HG03025 (cell line): Measurements from ENCODE around the gene RNF227.
"Not testable (repeated sequence)": the region's sequence is repeated elsewhere in the genome, so short reads cannot be mapped to it uniquely, and the experiment has no call there.

Experiments used
- ATAC-seq: cut with Tn5 transposase; IDR thresholded peaks from one replicate; pipeline ENCODE4 v1.9.1; 2021; ENCODE audit warnings: mild to moderate bottlenecking, moderate library complexity; ENCODE audit not compliant: unreplicated experiment, low FRiP score

RNF227 gene

GRCh38 chr17:7864995-7865650 lies 51.0 kb downstream of the RNF227 start:
- ATAC-seq, result no peak

GRCh38 chr17:7864384-7864783 lies 51.7 kb downstream of the RNF227 start:
- ATAC-seq, result not testable (repeated sequence)
